ENCODE data around the gene TENM4.

The TENM4 gene

GRCh38 chr11:78657968-78658839, 782.6 kb downstream of the TENM4 start:
- H3K4me3 ChIP-seq (ENCODE audit: control insufficient read depth, low read depth, low read length) = no peak overlapping the region
- no peak for DNase-seq (ENCODE audit: low read depth)
- TF ChIP-seq, protein P1, sequence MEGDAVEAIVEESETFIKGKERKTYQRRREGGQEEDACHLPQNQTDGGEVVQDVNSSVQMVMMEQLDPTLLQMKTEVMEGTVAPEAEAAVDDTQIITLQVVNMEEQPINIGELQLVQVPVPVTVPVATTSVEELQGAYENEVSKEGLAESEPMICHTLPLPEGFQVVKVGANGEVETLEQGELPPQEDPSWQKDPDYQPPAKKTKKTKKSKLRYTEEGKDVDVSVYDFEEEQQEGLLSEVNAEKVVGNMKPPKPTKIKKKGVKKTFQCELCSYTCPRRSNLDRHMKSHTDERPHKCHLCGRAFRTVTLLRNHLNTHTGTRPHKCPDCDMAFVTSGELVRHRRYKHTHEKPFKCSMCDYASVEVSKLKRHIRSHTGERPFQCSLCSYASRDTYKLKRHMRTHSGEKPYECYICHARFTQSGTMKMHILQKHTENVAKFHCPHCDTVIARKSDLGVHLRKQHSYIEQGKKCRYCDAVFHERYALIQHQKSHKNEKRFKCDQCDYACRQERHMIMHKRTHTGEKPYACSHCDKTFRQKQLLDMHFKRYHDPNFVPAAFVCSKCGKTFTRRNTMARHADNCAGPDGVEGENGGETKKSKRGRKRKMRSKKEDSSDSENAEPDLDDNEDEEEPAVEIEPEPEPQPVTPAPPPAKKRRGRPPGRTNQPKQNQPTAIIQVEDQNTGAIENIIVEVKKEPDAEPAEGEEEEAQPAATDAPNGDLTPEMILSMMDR (IDR thresholded peaks at IDR 0.05; ENCODE audit: control insufficient read depth, insufficient read depth, low read depth, low read length, missing control alignments) = no peak

- TF ChIP-seq, protein P1 (IDR thresholded peaks at IDR 0.05; ENCODE audit: control insufficient read depth, insufficient read depth, low read depth, low read length, missing control alignments) = no peak
- DNase-seq (ENCODE audit: low read depth) = no peak
- no peak overlapping the region for H3K4me3 ChIP-seq (ENCODE audit: control insufficient read depth, low read depth, low read length)
Observed at GRCh38 chr11:78657441-78657840, 783.4 kb downstream of the TENM4 start.

DNA sequence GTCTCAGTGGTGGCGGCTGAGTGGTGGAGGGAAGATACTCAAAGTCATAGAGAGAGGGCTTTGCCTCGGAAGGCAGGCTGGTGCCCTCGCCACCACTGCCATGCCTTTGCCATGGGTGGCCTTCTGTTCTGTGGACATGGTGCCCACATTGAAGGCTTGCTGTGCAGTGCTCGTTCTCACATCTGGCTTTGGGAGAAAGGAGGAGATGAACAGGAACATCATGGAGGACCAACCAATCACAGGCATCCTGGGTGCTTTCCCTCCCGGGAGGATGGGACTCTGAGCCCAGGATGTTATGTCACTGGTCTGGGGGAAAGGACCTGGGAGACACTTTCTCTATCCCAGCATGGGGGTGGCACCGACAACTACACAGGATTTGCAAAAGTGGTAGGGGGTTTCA, 783.8 kb downstream of the TENM4 start:
- TF ChIP-seq, protein P1 (IDR thresholded peaks at IDR 0.05; ENCODE audit: control insufficient read depth, insufficient read depth, low read depth, low read length, missing control alignments) = no peak
- no peak for DNase-seq (ENCODE audit: low read depth)
- no peak overlapping the region for H3K4me3 ChIP-seq (ENCODE audit: control insufficient read depth, low read depth, low read length)

DNA sequence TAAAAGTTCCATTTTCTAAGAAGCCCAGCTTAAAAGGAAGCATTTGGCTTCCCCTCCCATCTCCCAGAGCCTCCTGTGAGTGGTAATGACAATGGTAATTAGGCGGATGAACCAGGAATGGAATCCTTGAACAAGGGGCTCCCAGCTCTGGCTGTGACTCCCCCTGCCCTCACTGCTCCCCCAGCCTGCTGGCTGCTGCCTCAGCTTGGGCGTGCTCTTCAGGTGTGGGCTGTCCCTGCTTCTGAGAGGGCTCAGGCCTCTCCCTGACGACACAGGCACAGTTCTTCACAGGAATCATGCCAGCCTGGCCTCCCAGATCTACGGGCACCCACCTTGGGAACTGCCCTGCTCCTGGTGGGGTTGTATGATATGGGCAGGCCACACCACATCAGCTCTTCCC, 784.5 kb downstream of the TENM4 start:
- TF ChIP-seq, protein P1 (IDR thresholded peaks at IDR 0.05; ENCODE audit: control insufficient read depth, insufficient read depth, low read depth, low read length, missing control alignments) = no peak

GRCh38 chr11:78655561-78655960, 785.3 kb downstream of the TENM4 start:
- no peak overlapping the region for H3K4me3 ChIP-seq (ENCODE audit: control insufficient read depth, low read depth, low read length)
- TF ChIP-seq, protein P1 (IDR thresholded peaks at IDR 0.05; ENCODE audit: control insufficient read depth, insufficient read depth, low read depth, low read length, missing control alignments) = no peak
- no peak for DNase-seq (ENCODE audit: low read depth)

More for the DNA sequence above, 784.5 kb downstream of the TENM4 start:
- H3K4me3 ChIP-seq (ENCODE audit: control insufficient read depth, low read depth, low read length) = no peak overlapping the region
- DNase-seq (ENCODE audit: low read depth) = no peak

DNA sequence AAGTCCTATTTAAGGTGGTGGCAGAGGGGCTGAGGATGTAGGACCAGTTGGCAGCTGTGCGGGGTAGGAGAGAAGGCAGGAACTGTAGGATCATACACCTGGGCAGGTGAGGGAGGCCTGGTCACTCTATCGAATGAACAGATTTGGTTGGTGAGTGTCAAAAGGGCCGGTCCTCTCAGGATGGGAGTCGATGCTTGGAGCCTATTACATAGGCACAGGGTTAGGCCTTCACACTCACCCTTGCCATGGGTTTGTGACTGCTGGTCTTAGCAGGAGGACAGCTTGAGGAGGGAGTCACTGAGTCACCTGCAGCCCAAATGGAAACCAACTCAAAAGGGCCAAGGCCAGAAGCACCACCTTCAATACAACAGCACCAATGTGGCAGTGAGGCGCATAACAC, 786.0 kb downstream of the TENM4 start:
- TF ChIP-seq, protein P1 (IDR thresholded peaks at IDR 0.05; ENCODE audit: control insufficient read depth, insufficient read depth, low read depth, low read length, missing control alignments) = no peak
- no peak overlapping the region for H3K4me3 ChIP-seq (ENCODE audit: control insufficient read depth, low read depth, low read length)
- no peak for DNase-seq (ENCODE audit: low read depth)
